AG20443 (cell line): ENCODE measurements around the gene OCEL1.
"Not testable (repeated sequence)": the region's sequence is repeated elsewhere in the genome, so short reads cannot be mapped to it uniquely, and the experiment has no call there.

Source experiments
- DNase-seq: peaks from one replicate; pipeline ENCODE4 v3.0.0; 2012; ENCODE audit warnings: low spot score, mixed read lengths

Gene OCEL1

GRCh38 chr19:17264641-17264979 is 38.6 kb downstream of the OCEL1 start, which contains the start of gene USHBP1:
Gene USHBP1, minus strand, starts transcription at chr19:17264745. Its CDS starts 446 bp downstream, at chr19:17264299.
- DNase-seq, result no peak

DNA sequence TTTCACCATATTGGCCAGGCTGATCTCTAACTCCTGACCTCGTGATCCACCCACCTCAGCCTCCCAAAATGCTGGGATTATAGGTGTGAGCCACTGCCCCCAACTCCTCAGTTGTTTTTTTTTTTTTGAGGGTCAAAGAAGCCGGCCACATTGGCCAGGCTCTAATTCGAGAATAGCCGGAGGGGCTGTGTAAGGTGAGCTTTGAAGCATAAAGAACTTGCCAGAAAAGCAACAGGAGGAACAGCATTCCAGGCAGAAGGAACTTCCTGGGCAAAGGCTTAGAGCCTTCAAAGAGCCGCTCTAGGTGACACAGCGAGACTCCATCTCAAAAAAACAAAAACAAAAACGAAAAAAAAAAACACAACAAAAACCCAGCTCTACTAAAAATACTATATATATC is 40.0 kb downstream of the OCEL1 start:
- DNase-seq, result no peak

DNA sequence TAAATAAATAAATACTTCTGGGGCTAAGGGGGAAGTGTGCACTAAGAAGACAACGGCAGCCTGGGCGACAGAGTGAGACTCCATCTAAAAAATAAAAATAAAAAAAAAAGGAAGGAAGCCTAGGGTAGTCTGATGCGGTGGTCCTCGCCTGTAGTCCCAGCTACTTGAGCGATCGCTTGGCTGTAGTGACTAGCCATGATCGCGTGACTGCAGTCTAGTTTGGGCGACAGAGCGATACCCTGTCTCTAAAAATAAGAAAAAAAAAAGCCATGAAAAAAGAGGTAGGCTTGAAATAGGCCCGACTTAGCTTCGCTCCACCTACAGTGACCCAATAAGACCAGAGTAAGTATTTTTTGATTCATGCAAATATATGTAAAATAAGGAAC is 40.6 kb downstream of the OCEL1 start:
- DNase-seq, result no peak

- DNase-seq, result peak; percentile 98
These were observed 41.2 kb downstream of the OCEL1 start, which contains the start of gene BABAM1 for GRCh38 chr19:17266975-17267788. Gene BABAM1, plus strand, starts transcription at chr19:17267443. Its CDS starts 1,364 bp downstream, at chr19:17268807.

- DNase-seq, result no peak
These were observed 42.7 kb downstream of the OCEL1 start for GRCh38 chr19:17268754-17269153.

GRCh38 chr19:17274892-17275291 is 48.9 kb downstream of the OCEL1 start:
- not testable (repeated sequence) for DNase-seq

GRCh38 chr19:17275441-17276175 is 49.6 kb downstream of the OCEL1 start:
- DNase-seq, result no peak
